NB4 (cell line): ENCODE results near the gene RASSF3.

Source experiments
- DNase-seq: peaks from one replicate; pipeline ENCODE4 v3.0.0; 2010; ENCODE audit warnings: low read depth
- H3K4me3 ChIP-seq: one replicate; pipeline ENCODE4 v1.5.1; 2011; ENCODE audit warnings: mild to moderate bottlenecking, low read depth, low read length, moderate library complexity
- MYC ChIP-seq: IDR thresholded peaks from 2 replicates; pipeline ENCODE4 v1.6.1; 2011; ENCODE audit warnings: low read depth, low read length
- POLR2A ChIP-seq: IDR thresholded peaks from 2 replicates; pipeline ENCODE4 v1.6.1; 2011; ENCODE audit warnings: mild to moderate bottlenecking; ENCODE audit not compliant: insufficient read length; ENCODE audit errors: extremely low read depth
- TF ChIP-seq, protein P1 (sequence below): IDR thresholded peaks from one replicate; pipeline ENCODE4 v1.5.1; 2012; ENCODE audit warnings: low read depth, low read length
- TF ChIP-seq, protein P2 (sequence below): IDR thresholded peaks from 2 replicates; pipeline ENCODE4 v1.6.1; 2011; ENCODE audit warnings: low read depth, low read length

The RASSF3 gene

DNA sequence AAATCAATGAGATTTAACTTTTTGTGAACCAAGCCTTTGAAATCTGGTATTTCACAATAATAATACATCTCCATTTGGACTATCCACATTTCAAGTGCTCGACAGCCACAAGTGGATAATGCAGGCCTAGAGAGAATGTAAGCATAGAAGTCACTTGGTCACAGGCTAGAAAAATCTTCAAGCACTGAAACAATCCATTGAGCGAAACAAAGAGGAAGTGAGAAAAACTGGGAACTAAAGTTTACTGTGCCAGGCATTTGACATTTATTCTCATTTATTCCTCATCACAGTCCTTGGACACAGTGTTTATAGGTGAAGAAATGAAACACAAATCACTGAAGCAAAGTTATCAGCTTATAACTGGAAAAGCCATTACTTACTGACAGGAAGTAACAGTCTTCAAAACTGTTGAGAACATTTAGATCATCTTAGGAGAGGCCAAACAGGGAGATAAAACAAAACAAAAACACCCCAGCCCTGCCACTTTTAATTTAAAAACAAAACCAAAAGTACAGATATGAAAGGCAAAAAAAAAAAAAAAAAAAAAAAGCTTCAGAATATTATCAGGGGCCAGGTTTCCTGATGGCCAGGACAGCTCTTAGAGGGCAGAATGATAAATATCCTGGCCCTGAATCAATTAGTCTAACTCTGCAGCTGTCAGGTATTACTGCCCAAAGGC lies 119.8 kb downstream of the RASSF3 start:
- peak; percentile 35 for DNase-seq

DNA sequence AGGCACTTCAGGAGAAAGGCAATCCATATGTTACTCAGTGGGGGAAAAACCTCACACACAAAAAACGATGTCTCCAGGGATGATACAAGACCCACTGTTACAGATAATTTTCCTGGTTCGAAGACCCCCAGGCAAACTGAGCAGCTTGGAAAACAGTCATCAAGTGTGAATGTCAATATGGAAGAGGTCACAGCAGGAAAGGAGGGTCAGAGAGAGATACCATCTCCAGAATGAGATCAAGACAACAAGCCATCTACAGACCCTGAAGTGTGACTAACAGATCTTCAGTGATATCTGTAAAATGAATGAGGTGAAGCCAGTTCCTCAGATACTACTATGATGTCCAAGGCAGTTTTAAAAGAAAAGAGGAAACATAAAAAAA lies 120.3 kb downstream of the RASSF3 start:
- no peak overlapping the region for H3K4me3 ChIP-seq
- peak; percentile 38 for DNase-seq
- TF ChIP-seq MYC, result no peak
- TF ChIP-seq, protein P1, sequence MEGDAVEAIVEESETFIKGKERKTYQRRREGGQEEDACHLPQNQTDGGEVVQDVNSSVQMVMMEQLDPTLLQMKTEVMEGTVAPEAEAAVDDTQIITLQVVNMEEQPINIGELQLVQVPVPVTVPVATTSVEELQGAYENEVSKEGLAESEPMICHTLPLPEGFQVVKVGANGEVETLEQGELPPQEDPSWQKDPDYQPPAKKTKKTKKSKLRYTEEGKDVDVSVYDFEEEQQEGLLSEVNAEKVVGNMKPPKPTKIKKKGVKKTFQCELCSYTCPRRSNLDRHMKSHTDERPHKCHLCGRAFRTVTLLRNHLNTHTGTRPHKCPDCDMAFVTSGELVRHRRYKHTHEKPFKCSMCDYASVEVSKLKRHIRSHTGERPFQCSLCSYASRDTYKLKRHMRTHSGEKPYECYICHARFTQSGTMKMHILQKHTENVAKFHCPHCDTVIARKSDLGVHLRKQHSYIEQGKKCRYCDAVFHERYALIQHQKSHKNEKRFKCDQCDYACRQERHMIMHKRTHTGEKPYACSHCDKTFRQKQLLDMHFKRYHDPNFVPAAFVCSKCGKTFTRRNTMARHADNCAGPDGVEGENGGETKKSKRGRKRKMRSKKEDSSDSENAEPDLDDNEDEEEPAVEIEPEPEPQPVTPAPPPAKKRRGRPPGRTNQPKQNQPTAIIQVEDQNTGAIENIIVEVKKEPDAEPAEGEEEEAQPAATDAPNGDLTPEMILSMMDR, result no peak

More for the DNA sequence above, 119.8 kb downstream of the RASSF3 start:
- TF ChIP-seq, protein P1, result no peak
- no peak for TF ChIP-seq POLR2A
- no peak for TF ChIP-seq MYC
- H3K4me3 ChIP-seq, result no peak overlapping the region

DNA sequence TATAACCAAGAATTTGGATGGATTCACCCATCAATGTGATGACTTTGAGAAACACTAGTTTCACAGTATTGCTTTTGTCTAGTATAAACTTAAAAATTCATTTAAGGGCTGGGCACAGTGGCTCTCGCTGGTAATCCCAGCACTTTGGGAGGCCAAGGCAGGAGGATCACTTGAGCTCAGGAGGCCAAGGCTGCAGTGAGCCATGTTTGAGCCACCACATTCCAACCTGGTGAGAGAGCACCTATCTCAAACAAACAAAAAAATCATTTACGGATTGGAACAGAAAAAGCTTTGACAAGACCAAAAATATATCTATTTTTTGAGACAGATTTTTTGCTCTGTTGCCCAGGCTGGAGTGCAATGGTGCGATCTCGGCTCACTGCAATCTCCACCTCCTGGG lies 121.4 kb downstream of the RASSF3 start:
- TF ChIP-seq MYC, result no peak
- TF ChIP-seq POLR2A, result no peak
- TF ChIP-seq, protein P2, sequence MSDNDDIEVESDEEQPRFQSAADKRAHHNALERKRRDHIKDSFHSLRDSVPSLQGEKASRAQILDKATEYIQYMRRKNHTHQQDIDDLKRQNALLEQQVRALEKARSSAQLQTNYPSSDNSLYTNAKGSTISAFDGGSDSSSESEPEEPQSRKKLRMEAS, result no peak
- TF ChIP-seq, protein P1, result no peak
- DNase-seq, result no peak
- no peak overlapping the region for H3K4me3 ChIP-seq

DNA sequence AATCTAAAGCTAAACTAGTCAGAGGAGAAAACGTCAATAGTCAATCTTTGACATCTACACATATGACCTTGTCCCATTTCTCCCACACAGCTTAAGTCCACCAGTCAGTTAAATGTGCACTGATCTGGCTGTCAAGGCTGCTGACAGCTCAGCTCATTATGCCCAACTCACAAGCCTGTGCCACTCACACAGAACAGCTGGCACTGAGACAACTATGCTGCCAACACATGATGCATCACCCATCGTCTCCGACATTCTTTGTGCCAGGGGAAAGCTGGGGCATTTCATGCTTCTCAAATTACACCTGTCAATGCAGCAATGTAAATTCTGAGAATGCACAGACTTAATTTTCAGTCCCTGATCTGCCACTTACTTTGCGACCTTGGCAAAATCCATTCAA lies 123.6 kb downstream of the RASSF3 start:
- no peak for TF ChIP-seq POLR2A
- H3K4me3 ChIP-seq, result no peak overlapping the region
- no peak for DNase-seq

DNA sequence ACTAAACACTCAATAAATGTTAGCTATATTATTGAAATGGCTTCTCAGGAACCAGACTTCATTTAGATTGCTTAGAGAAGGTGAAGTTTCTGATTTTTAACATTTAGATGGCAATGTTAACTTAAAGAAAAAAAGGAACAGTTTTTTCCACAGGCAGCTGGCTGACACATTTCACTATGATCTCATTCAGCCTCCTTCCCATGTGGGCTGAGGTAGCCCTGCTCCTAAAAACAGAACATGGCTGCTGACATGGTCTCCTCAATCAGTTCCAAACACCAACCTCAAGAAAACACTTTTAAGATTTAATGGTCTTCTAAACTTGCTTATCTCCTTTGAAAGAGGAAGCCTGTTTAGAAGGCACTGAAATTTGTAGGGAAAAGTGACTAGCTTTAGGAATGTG lies 125.1 kb downstream of the RASSF3 start:
- TF ChIP-seq, protein P2, result no peak
- no peak for TF ChIP-seq POLR2A
- TF ChIP-seq, protein P1, result no peak
- no peak for TF ChIP-seq MYC
- DNase-seq, result no peak
- no peak overlapping the region for H3K4me3 ChIP-seq

DNA sequence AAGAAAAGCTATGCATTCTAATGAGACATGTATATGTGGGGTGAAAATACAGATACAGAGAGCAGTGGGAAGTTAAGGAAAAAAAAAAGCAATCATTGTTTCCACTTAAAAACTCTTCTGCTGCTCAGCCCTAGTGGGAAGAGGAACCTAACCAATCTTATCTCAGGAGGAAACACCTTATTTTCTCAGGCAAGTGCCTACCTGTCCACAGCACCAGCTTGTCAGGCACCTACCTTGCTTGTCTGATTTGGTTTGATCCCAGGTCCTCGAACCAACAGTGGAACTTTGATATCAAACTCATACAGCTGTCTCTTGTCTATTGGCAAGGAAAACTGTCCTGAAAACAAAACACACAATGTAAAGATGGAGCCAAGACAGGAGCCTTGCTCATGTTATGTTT lies 126.5 kb downstream of the RASSF3 start:
- TF ChIP-seq MYC (no peak), POLR2A (no peak)
- TF ChIP-seq, protein P1, result no peak
- TF ChIP-seq, protein P2, result no peak
- H3K4me3 ChIP-seq, result no peak overlapping the region
- no peak for DNase-seq
